GM12878 (cell line): ENCODE data around the gene KRT81. TPM values are rescaled to one million over a fixed set of nuclear protein-coding genes. Genes with fewer than 3 reads are reported as not detected.

Source experiments
- ATAC-seq: fragments of 200-7000 bp; cut with Tn5 transposase; 3 replicates; pipeline ENCODE4 v1.9.1; 2020; ENCODE audit warnings: mild to moderate bottlenecking, moderate library complexity
- BruUV-seq: library from RNA; stranded (reverse); fragments of 400-500 nt; replicated peaks from 2 replicates; lab custom pipeline; 2021; lab: Mats Ljungman, UMichigan
- CTCF ChIA-PET: fragments of 300-600 bp; sonication (Branson Sonifier 250); formaldehyde crosslinking; extraction: SDS; loops from one replicate; lab custom pipeline; 2021; ENCODE audit warnings: inconsistent platforms; lab: Yijun Ruan, JAX
- POLR2A ChIA-PET: fragments of 350-600 bp; formaldehyde crosslinking; extraction: SDS; loops from one replicate; lab custom pipeline; 2021; ENCODE audit warnings: inconsistent platforms; lab: Charles Lee
- RAD21 ChIA-PET: fragments of 300-600 bp; sonication (Branson Sonifier 250); formaldehyde crosslinking; loops from one replicate; lab custom pipeline; 2023; ENCODE audit warnings: antibody characterized with exemption; ENCODE audit not compliant: unreplicated experiment; lab: Charles Lee
- SMC1A ChIA-PET: fragments of 300-600 bp; sonication (Branson Sonifier 250); formaldehyde crosslinking; loops from one replicate; lab custom pipeline; 2023; ENCODE audit not compliant: unreplicated experiment, uncharacterized antibody; lab: Charles Lee
- DNase-seq: peaks from one replicate; pipeline ENCODE4 v3.0.0-alpha.2; 2011; ENCODE audit warnings: low read depth, low spot score
- FAIRE-seq: peaks from 3 replicates; lab custom pipeline; 2011; peaks lifted over from hg19 to GRCh38; lab: Jason Lieb, UNC
- H2AFZ ChIP-seq: 2 replicates; pipeline ENCODE4 v1.6.0; 2011; ENCODE audit warnings: low read depth, low read length, control low read depth; ENCODE audit not compliant: control insufficient read depth
- H3K27ac ChIP-seq: 2 replicates; pipeline ENCODE4 v1.5.1; 2011; ENCODE audit warnings: control low read depth; ENCODE audit not compliant: control insufficient read depth, insufficient read depth
- H3K27me3 ChIP-seq, 2 experiments: replicated peaks in 1 of 2; 2 replicates each; pipeline versions ENCODE4 v1.6.0 to v1.6.1; 2011; ENCODE audit warnings: low read length in 1 of 2; ENCODE audit not compliant: control insufficient read depth in 2 of 2, insufficient read depth in 2 of 2
- H3K36me3 ChIP-seq, 2 experiments: 2 replicates each; pipeline ENCODE4 v1.5.1; 2011; ENCODE audit warnings: low read length in 1 of 2; ENCODE audit not compliant: control insufficient read depth in 2 of 2, insufficient read depth in 2 of 2
- H3K4me1 ChIP-seq: 2 replicates; pipeline ENCODE4 v1.6.1; 2011; ENCODE audit warnings: mild to moderate bottlenecking, low read length, moderate library complexity, mixed read lengths; ENCODE audit not compliant: control insufficient read depth, insufficient read depth
- H3K4me2 ChIP-seq: 2 replicates; pipeline ENCODE4 v1.6.0; 2011; ENCODE audit warnings: control low read depth; ENCODE audit not compliant: control insufficient read depth, insufficient read depth
- H3K4me3 ChIP-seq: fragments of 200-600 bp; sonication (generic); 2 replicates; pipeline ENCODE4 v1.5.1; 2016
- H3K79me2 ChIP-seq: 2 replicates; pipeline ENCODE4 v1.6.0; 2011; ENCODE audit warnings: low read length; ENCODE audit not compliant: control insufficient read depth, insufficient read depth
- H3K9ac ChIP-seq: 2 replicates; pipeline ENCODE4 v1.8.0; 2011; ENCODE audit warnings: low read length, control low read depth, mixed read lengths; ENCODE audit not compliant: control insufficient read depth, insufficient read depth
- H3K9me3 ChIP-seq: replicated peaks from 3 replicates; pipeline ENCODE4 v1.5.1; 2011; ENCODE audit warnings: mild to moderate bottlenecking, low read length; ENCODE audit not compliant: control insufficient read depth, insufficient read depth
- H4K20me1 ChIP-seq: 2 replicates; pipeline ENCODE4 v1.6.0; 2011; ENCODE audit not compliant: control insufficient read depth, insufficient read depth
- EP300 ChIP-seq, 2 experiments: fragments of 150-350 bp in 1 of 2; IDR thresholded peaks; 2 replicates each; pipeline ENCODE4 v1.6.1; 2011 to 2012; ENCODE audit warnings: low read depth in 2 of 2, low read length in 2 of 2, borderline replicate concordance in 1 of 2, improper control_type of control experiment in 1 of 2, inconsistent platforms in 1 of 2; ENCODE audit not compliant: control insufficient read depth in 1 of 2
- EZH2 ChIP-seq: IDR thresholded peaks from 2 replicates; pipeline ENCODE4 v1.6.1; 2012; ENCODE audit warnings: low read depth, mild to moderate bottlenecking, control low read depth, inconsistent platforms, low read length, borderline replicate concordance; ENCODE audit not compliant: control insufficient read depth
- HDAC2 ChIP-seq: fragments of 200-600 bp; sonication (generic); IDR thresholded peaks from 2 replicates; pipeline ENCODE4 v1.6.1; 2017
- IKZF2 ChIP-seq, 2 experiments: fragments of 450-650 bp; IDR thresholded peaks; 2 replicates each; pipeline ENCODE4 v1.6.1; 2017; ENCODE audit warnings: mild to moderate bottlenecking in 2 of 2, moderate library complexity in 2 of 2
- KDM1A ChIP-seq: fragments of 200-600 bp; sonication (generic); IDR thresholded peaks from 2 replicates; pipeline ENCODE4 v1.6.1; 2016; ENCODE audit warnings: borderline replicate concordance
- MEF2B ChIP-seq: fragments of 450-650 bp; IDR thresholded peaks from 2 replicates; pipeline ENCODE4 v1.6.1; 2018; ENCODE audit warnings: mild to moderate bottlenecking, moderate library complexity; ENCODE audit not compliant: partially characterized antibody, poor library complexity, severe bottlenecking
- MTA2 ChIP-seq: fragments of 450-650 bp; IDR thresholded peaks from 2 replicates; pipeline ENCODE4 v1.6.1; 2016; ENCODE audit warnings: low read depth, mild to moderate bottlenecking, moderate library complexity
- NFIC ChIP-seq: IDR thresholded peaks from 2 replicates; pipeline ENCODE4 v1.6.1; 2012; ENCODE audit warnings: low read depth, mild to moderate bottlenecking, inconsistent platforms, low read length, moderate library complexity
- RCOR1 ChIP-seq: conservative IDR thresholded peaks from 2 replicates; pipeline ENCODE4 v1.6.1; 2012; ENCODE audit warnings: low read depth, low read length, improper control_type of control experiment
- ZNF622 ChIP-seq: fragments of 450-650 bp; IDR thresholded peaks from 2 replicates; pipeline ENCODE4 v1.6.1; 2017; ENCODE audit warnings: mild to moderate bottlenecking, inconsistent platforms
- WGBS: methylation state at CpG from one replicate; pipeline ENCODE4 v1.1.6; 2016; ENCODE audit warnings: low lambda C conversion rate; ENCODE audit not compliant: insufficient replicate concordance, insufficient coverage; ENCODE audit errors: missing lambda C conversion rate; 5-methylcytosine and 5-hydroxymethylcytosine counted together
- in situ Hi-C: fragments of 300-500 bp; cut with MboI; formaldehyde crosslinking; loops from 9 replicates; pipeline ENCODE4 v1.14.3; 2018; ENCODE audit warnings: mixed read lengths
- intact Hi-C: fragments of 100-400 bp; cut with micrococcal nuclease; formaldehyde crosslinking; loops from one replicate; pipeline ENCODE4 v1.14.2; 2022; ENCODE audit not compliant: unreplicated experiment
- polyA plus RNA-seq, 11 experiments: library from polyadenylated mRNA; depleted of rRNA in 4 of 11; unstranded in 6 of 11; stranded (reverse) in 5 of 11; fragments of >200 nt; fragmentation: Nextera tagmentation in 4 of 11; fragmentation: Illumina TruSeq in 1 of 11; extraction: Ambion mirVana in 4 of 11; extraction: Trizol in 1 of 11; gene quantifications; 1 replicate in 1 of 11; 2 replicates in 10 of 11; pipeline versions ENCODE4 v1.2.1 to v1.2.3, GENCODE V29; 2011 to 2016; ENCODE audit warnings: inconsistent platforms in 2 of 11, missing spikeins in 2 of 11, low read depth in 1 of 11
- total RNA-seq, 4 experiments: library from RNA; depleted of rRNA in 3 of 4; stranded (reverse); fragments of >200 nt in 3 of 4; fragmentation: Illumina TruSeq in 1 of 4; extraction: Trizol in 1 of 4; gene quantifications; 2 replicates each; pipeline versions ENCODE4 v1.2.1 to v1.2.3, GENCODE V29; 2013 to 2021
- TF ChIP-seq, protein P1 (sequence below): fragments of 450-650 bp; IDR thresholded peaks from 2 replicates; pipeline ENCODE4 v1.6.1; 2018; ENCODE audit warnings: borderline replicate concordance, mild to moderate bottlenecking; ENCODE audit not compliant: partially characterized antibody
- TF ChIP-seq, protein P2 (sequence below): fragments of 150-350 bp; IDR thresholded peaks from 2 replicates; pipeline ENCODE4 v1.6.1; 2014; ENCODE audit warnings: mild to moderate bottlenecking, low read depth, low read length
- TF ChIP-seq, protein P3 (sequence below): IDR thresholded peaks from 2 replicates; pipeline ENCODE4 v1.6.1; 2012; ENCODE audit warnings: low read length, inconsistent platforms
- TF ChIP-seq, protein P4 (sequence below): IDR thresholded peaks from 2 replicates; pipeline ENCODE4 v1.6.1; 2011; ENCODE audit warnings: borderline replicate concordance, low read depth, mild to moderate bottlenecking, moderate library complexity, low read length; ENCODE audit not compliant: insufficient read depth, poor library complexity, severe bottlenecking
- TF ChIP-seq, protein P5 (sequence below): IDR thresholded peaks from 2 replicates; pipeline ENCODE4 v1.6.1; 2011; ENCODE audit warnings: borderline replicate concordance, low read depth, mild to moderate bottlenecking, moderate library complexity, mixed read lengths, low read length; ENCODE audit not compliant: insufficient read depth; ENCODE audit errors: extremely low read length

Gene KRT81
- total and polyA plus RNA-seq, 10 of the 15 experiments (the other 5 are each of a cell fraction or from before 2014, with no cell fraction given), result 0.05 to 0.15 TPM; not detected in 8

DNA sequence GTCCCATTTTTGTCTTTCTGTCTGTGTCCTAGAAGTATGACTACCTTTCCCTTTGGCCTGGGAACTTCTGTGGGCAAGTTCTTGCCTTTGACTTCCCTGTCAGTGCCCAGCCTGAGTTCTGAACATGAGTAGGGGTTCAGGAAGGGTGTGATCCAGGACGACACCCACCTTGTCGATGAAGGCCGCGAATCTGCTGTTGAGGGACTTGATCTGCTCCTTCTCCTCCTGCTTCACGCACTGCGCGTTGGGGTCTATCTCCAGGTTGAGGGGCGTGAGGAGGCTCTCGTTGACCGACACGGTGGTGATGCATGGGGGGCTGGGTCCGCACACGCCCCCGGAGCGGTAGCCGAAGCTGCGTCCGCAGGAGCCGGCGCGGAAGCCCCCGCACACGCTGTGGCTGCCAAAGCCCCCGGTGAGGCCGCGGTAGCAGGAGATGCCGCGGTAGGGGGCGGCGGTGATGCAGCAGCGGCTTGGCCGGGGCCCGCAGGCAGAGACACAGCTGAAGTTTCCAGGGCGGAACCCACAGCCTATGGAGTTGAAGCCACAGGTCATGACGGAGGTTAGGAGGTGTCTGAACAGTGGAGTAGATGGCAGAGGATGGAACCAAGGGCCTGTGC lies 29.6 kb upstream of the KRT81 start, which contains the start of gene KRT83:
TSS of gene KRT83 (minus strand) at position 615 of the 617 bp plus-strand sequence. CDS start at position 552, 63 bp downstream.
- Histone ChIP-seq H3K9me3 (no peaks in the 10 kb centered on the region), H3K27ac (no peak within 1 kb of the TSS), H3K36me3 (no peaks in the 10 kb centered on the region), H3K79me2 (no peaks in the 10 kb centered on the region), H3K27me3 (peaks cover 3 to 8% of the 10 kb centered on the region in 2 experiments), H2AFZ (no peak within 1 kb of the TSS), H3K4me3 (no peak within 1 kb of the TSS), H3K4me1 (no peaks in the 10 kb centered on the region), H3K9ac (no peak within 1 kb of the TSS), H3K4me2 (no peak within 1 kb of the TSS), H4K20me1 (no peaks in the 10 kb centered on the region)
- FAIRE-seq (no peak), DNase-seq (no peak), ATAC-seq (no peak)
- in situ Hi-C loops, result loop anchor here (10.0 kb wide), 1 partner anchor 166 kb away; no protein-coding TSS in a partner anchor
- RAD21 ChIA-PET, result no interaction called here
- POLR2A ChIA-PET, result no interaction called here
- WGBS, result 44% methylated on average over 28 of the region's 35 CpGs
- no TSS peak for BruUV-seq
- intact Hi-C loops, result loop anchor here (10.0 kb wide), 1 partner anchor 106 kb away; no protein-coding TSS in a partner anchor
- CTCF ChIA-PET, result interaction anchor here (1.0 kb wide), 1 partner anchor 11 kb away, joined by 3 read pairs; no protein-coding TSS in a partner anchor
- SMC1A ChIA-PET, result no interaction called here
- TF ChIP-seq, protein P1, sequence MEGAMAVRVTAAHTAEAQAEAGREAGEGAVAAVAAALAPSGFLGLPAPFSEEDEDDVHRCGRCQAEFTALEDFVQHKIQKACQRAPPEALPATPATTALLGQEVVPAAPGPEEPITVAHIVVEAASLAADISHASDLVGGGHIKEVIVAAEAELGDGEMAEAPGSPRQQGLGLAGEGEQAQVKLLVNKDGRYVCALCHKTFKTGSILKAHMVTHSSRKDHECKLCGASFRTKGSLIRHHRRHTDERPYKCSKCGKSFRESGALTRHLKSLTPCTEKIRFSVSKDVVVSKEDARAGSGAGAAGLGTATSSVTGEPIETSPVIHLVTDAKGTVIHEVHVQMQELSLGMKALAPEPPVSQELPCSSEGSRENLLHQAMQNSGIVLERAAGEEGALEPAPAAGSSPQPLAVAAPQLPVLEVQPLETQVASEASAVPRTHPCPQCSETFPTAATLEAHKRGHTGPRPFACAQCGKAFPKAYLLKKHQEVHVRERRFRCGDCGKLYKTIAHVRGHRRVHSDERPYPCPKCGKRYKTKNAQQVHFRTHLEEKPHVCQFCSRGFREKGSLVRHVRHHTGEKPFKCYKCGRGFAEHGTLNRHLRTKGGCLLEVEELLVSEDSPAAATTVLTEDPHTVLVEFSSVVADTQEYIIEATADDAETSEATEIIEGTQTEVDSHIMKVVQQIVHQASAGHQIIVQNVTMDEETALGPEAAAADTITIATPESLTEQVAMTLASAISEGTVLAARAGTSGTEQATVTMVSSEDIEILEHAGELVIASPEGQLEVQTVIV, result no peak
- TF ChIP-seq HDAC2 (no peak), RCOR1 (no peak), NFIC (no peak), IKZF2 (IDR thresholded peaks at IDR 0.05) (no peak), MEF2B (no peak), EZH2 (no peak), KDM1A (no peak), MTA2 (no peak), EP300 (IDR thresholded peaks at IDR 0.05; ENCODE audit: borderline replicate concordance in 1 of 2, control insufficient read depth in 1 of 2, low read depth in 2 of 2, low read length in 2 of 2) (no peak), ZNF622 (no peak)
- TF ChIP-seq, protein P2, sequence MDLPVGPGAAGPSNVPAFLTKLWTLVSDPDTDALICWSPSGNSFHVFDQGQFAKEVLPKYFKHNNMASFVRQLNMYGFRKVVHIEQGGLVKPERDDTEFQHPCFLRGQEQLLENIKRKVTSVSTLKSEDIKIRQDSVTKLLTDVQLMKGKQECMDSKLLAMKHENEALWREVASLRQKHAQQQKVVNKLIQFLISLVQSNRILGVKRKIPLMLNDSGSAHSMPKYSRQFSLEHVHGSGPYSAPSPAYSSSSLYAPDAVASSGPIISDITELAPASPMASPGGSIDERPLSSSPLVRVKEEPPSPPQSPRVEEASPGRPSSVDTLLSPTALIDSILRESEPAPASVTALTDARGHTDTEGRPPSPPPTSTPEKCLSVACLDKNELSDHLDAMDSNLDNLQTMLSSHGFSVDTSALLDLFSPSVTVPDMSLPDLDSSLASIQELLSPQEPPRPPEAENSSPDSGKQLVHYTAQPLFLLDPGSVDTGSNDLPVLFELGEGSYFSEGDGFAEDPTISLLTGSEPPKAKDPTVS, result no peak
- TF ChIP-seq, protein P3, sequence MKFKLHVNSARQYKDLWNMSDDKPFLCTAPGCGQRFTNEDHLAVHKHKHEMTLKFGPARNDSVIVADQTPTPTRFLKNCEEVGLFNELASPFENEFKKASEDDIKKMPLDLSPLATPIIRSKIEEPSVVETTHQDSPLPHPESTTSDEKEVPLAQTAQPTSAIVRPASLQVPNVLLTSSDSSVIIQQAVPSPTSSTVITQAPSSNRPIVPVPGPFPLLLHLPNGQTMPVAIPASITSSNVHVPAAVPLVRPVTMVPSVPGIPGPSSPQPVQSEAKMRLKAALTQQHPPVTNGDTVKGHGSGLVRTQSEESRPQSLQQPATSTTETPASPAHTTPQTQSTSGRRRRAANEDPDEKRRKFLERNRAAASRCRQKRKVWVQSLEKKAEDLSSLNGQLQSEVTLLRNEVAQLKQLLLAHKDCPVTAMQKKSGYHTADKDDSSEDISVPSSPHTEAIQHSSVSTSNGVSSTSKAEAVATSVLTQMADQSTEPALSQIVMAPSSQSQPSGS, result no peak
- TF ChIP-seq, protein P4, sequence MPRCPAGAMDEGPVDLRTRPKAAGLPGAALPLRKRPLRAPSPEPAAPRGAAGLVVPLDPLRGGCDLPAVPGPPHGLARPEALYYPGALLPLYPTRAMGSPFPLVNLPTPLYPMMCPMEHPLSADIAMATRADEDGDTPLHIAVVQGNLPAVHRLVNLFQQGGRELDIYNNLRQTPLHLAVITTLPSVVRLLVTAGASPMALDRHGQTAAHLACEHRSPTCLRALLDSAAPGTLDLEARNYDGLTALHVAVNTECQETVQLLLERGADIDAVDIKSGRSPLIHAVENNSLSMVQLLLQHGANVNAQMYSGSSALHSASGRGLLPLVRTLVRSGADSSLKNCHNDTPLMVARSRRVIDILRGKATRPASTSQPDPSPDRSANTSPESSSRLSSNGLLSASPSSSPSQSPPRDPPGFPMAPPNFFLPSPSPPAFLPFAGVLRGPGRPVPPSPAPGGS, result no peak
- TF ChIP-seq, protein P5, sequence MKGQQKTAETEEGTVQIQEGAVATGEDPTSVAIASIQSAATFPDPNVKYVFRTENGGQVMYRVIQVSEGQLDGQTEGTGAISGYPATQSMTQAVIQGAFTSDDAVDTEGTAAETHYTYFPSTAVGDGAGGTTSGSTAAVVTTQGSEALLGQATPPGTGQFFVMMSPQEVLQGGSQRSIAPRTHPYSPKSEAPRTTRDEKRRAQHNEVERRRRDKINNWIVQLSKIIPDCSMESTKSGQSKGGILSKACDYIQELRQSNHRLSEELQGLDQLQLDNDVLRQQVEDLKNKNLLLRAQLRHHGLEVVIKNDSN, result no peak
